Fibroblast of the conjunctiva (primary cell): ENCODE results near the gene C5orf46.
"Not testable (repeated sequence)": the region's sequence is repeated elsewhere in the genome, so short reads cannot be mapped to it uniquely, and the experiment has no call there.

ENCODE experiments used
- DNase-seq: peaks from one replicate; pipeline ENCODE4 v3.0.0-alpha.2; 2010; ENCODE audit warnings: low read depth

Gene C5orf46

DNA sequence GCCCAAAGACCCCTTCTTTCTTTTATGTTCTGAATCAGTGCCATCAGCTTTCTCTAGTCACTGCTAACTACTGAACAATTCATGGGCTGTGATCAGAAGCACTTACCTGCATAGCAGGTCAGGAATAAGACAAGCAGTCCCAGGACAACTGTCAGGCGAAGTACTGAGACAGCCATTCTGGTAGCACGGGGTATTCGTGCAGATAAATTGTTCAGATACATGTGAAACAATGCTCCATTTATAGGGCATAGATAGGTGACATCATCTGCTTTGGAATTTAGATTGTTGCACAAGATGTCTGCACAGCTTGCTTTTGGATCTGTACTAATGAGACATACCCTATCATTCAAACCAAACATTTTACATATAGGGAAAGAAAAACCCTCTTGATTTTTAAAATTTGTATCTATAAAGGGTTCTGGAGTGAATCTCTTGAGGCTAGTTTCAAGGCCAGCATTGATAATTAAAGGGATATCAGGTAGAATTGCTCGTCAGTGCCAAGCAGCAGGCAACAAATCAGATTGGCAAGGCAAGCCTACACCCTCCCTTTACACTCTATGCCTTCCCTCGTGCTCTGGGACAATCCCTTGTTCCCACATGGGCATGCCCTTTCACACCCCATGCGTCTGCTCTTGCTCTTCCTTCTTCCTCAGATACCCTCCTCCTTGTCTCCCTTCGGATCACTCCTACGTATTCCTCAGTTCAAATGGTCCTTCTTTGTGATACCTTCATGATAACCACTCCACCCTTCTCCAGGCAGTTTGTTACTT lies at the start of gene C5orf46:
Gene C5orf46 (minus strand): TSS at position 213 of the 770 bp plus-strand sequence. CDS start 37 bp downstream, at position 176.
- no peak for DNase-seq

DNA sequence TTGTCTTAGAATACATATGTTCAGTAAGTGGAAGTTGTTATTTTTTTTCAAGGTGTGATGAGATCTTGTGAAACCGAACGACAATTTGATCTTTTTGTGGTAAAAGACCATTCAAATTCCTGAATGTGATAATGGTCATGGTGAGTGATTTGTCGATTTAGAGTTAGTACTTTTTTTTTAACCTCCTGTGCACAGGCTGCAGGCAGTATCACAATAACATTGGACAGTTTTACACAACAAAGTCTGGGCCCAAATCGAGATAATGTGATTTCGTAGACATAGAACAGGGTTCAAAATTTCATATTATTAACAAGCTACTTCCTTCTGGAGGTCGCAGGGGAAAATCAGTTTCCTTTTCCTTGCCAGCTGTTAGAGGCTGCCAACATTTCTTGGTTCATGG lies 48.6 kb upstream of the C5orf46 start:
- DNase-seq, result no peak

DNA sequence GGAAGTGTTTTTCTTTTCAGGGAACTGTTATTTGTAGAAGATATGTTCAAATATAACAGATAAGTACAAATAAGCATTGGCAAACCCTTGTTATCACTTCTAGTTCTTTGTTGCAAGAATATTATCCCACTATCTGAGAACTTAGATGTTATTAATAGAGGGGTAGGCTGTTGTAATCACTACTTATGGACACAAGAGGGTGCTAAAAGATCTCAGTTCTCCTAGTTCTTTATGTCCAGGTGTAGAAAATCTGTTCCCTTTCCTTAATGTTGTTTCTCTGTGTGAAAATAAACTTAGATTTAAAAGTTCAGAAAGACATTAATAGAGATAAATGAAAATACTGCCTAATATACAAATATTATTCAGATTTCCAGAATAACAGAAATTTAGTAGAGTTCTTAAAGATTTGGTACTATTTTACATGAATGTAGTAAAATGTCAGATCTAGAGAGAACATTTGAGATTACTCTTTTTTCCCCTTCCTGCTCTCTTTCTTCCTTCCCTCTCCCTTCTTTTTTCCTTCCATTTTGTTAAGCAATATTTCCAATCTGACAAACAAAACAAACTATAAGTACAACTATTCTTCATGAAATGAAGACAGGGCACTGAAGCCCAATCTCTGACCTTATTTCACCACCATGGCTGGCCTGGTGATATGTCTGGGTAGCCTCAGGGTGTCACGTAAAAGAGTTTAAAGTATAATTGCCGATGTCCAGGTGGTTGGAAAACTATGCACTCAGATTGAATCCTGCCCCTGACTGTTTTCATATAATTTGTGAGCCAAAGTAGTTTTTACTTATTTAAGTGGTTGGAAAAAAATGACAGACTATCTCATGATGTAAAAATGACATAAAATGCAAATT lies 43.6 kb upstream of the C5orf46 start:
- peak; percentile 10 for DNase-seq

DNA sequence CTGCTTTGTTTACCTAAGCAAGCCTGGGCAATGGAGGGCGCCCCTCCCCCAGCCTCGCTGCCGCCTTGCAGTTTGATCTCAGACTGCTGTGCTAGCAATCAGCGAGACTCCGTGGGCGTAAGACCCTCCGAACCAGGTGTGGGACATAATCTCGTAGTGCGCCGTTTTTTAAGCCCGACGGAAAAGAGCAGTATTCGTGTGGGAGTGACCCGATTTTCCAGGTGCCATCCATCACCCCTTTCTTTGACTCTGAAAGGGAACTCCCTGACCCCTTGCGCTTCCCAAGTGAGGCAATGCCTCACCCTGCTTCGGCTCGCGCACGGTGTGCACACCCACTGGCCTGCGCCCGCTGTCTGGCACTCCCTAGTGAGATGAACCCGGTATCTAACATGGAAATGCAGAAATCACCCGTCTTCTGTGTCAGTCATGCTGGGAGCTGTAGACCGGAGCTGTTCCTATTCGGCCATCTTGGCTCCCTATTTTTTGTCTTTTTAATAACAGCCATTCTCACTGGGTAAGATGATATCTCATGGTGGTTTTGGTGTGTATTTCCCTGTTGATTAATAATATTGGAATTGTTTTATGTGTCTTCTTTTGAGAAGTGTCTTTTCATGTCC lies 40.4 kb upstream of the C5orf46 start:
- not testable (repeated sequence) for DNase-seq

DNA sequence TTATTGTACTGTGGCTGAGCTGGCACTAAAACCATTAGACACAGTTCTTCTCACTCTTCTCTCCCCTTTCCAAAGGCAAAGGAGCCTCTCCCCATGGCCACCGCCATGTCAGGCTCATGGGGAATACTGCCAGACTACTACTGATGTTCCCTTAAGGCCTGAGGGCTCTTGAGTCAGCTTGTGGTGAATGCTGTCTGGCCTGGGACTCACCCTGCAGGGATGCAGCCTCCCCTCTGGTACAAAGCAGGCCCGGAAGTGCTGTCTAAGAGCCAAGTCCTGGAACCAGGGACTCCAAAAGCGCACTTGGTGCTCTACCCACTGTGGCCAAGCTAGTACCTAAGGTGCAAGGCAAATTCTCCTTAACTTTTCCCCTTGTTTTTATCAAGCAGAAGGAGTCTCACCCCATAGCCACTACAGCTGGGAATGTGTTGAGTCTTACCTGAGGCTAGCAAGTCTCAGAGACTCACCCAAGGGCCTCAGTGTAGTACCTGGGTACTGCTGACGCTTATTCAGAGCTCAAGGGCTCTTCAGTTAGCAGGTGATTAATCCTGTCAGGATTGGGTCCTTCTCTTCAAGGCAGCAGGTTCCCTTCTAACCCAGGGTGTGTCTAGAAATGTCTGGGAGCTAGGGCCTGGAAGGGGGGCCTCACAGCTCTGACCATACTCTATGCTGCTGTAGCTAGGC lies 33.2 kb upstream of the C5orf46 start:
- DNase-seq, result no peak

DNA sequence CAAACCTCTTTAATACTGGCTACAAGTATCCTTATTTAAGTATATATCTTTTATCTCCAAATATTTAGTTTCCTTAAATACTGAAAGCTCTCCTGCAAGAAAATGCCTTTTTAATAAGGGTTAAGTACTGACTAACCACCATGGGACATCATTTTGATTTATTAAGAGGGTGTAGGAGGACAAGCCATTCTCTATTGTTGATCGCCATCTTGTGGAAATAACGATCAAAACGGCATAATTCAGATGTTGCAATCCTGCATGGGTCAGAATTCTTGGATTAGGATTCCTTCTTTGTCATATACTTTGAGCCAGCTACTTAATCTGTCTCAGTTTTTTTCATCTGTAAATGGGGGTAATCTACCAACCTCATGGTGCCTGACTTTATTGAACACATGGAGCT lies 28.7 kb upstream of the C5orf46 start:
- DNase-seq, result peak; percentile 10

DNA sequence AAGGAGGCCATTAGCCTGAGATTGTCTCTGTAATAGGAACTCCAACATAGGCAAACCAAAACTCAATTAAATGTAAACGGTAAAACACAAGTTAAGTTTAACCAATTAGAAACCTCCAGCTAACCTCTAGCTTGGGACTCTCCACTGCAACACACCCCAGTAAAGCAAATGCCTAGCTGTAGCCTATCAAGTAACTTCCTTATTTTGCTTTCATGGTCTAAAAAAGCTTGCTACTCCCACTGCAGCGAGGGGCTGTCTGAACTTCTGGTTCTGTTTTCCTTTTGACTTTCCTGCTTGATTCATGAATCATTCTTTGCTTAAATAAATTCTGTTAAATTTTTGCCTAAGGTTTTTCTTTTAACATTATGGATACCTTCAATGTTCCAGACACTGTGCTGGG lies 24.4 kb upstream of the C5orf46 start:
- no peak for DNase-seq

DNA sequence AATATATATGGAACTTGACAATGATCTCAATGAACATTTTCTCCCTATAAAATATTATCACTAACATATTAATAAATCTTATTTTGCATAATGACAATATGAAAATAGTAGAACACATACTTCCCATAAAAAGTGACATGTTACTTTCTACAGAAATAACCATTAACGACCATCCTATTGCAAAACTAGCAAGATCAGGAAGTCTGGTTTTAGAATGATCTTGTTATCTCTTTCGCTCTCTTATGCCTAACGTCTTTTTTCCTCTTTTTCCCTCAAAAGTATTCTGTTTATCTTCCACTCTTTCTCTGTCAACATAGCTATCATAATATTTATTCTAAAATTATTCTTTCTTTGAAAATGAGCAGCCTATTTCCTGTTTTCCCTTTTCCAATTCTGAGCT lies 21.6 kb upstream of the C5orf46 start:
- DNase-seq, result no peak

DNA sequence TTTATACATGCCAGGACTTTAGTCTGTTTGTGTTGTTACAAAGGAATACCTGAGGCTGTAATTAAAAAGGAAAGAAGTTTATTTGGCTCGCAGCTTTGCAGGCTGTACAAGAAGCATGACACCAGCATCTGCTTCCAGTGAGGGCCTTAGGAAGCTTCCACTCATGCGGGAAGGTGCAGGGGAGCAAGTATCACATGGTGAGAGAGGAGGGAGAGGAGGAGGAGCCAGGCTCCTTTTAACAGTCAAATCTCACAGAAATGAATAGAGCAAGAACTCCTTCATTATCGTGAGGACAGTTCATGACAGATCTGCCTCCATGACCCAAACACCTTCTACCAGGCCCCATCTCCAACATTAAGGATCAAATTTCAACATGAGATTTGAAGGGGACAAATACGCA lies 18.7 kb upstream of the C5orf46 start:
- DNase-seq, result no peak

DNA sequence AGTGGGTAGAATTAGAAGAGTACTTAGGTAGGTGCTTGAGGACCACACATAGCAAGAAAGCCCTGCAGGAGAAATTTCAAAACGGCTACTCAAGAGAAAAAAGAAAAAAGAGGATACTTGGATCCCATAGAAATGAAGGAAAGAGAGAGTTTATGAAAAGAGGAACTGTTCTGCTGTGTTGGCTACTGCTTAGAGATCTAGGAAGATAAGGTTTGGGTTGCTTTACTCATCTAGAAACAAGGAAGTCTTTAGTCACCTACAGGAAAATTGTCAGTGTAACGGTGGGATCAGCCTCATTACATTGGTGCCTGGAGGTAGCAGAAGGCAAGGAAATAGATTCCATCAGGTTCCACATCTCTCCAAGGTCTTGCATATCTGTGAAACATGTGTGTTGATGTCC lies 14.8 kb upstream of the C5orf46 start:
- DNase-seq, result no peak

DNA sequence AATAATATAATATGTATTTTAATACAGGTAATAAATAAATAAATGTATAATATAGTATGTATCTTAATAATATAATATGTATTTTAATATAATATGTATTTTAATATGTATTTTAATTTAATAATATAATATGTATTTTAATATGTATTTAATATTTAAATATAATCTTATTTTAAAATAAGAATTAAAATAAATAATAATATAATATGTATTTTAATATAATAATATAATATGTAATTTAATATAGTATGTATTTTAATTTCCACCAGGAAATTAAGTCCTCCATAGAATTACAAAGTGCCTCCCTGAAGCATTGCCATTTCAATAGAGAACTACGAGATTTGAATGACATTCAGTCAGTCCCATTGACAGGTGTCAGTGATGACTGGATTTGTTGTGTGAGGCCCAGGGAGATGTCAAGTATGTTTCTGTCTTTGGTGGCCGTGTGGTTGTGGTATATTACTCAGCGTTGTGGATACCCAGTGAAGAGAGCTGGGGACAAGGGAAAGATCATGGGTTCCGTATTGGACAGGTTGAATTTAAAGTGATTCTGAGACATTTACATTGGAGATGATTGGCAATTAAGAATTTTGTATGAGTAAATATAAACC lies 14.2 kb upstream of the C5orf46 start:
- DNase-seq, result no peak

DNA sequence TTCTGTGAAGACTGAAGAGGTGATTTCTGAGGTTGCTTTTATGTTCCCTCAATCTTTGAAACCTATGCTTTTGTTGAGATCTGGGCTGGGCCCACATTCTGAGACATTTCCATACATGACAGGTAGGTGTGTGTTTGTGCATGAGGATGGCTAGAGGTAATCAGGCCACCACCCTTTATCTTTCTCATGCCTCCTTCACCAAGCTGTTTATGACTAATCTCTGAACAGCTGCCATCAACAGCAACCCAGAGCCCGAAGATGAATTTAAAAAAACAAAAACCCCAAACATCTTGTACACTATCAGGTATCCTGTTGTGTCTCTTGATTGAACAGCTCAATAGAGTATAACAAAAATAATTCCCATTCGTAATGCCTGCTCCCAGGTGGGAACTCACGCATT lies 12.6 kb upstream of the C5orf46 start:
- no peak for DNase-seq

DNA sequence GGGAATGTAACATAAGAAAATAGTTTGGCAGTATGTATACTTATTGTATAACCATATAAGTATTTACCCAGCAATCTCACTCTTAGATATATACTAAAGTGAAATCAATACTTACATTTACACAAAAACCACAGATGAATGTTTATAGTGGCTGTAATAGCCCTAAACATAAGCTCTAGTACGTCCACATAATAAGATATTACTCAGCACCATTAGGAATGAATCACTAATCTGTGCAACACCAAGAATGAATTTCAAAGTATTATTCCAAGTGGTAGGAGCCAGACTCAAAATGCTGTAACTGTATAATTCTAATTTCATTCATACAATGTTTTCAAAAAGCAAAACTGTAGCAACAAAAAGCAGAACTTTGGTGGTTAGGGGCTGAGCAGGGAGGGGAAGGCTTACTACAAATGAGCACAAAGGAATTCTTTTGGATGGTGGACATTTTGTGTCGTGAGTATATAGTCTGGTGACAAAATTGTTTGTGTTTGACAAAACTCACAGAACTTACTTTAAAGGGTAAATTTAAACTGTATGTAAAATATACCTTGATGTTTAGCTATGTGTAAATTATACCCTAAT lies 11.9 kb upstream of the C5orf46 start:
- DNase-seq, result no peak

DNA sequence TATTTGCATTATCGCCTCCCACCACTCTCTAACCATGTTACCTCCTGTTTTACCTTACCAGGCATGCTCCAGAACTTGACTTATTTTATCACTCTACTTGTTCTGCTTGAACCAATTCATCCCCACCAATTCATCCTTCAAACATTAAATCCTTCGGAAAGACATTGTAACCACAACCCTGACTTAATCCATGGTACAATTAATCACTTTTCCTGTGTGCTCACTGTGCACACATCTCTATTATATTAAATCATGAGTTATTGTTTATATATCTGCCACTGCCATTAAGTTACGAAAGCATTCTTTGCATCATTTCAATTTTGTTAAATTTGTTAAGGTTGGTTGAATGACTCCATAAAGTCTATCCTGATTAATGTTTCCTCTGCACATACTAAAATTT lies 7.4 kb upstream of the C5orf46 start:
- DNase-seq, result no peak

DNA sequence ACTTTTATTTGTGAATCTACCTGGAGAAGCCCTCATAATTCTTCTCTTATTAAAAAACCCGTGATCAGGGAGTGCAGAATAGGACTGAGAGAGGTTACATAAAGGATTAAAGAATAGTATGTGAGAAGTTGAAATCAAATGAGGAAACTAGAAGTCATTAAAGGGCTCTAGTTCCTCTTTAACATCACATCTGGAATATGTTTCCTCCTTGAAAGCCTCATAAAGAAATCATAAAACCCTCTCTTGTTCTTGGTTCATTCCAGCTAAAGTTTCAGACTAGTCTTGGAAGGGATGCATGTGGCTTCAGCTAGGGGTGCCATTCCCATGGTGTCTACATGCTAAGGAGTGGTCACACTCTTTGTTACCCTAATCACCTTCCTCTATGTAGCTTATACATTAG lies 5.7 kb upstream of the C5orf46 start:
- DNase-seq, result no peak

DNA sequence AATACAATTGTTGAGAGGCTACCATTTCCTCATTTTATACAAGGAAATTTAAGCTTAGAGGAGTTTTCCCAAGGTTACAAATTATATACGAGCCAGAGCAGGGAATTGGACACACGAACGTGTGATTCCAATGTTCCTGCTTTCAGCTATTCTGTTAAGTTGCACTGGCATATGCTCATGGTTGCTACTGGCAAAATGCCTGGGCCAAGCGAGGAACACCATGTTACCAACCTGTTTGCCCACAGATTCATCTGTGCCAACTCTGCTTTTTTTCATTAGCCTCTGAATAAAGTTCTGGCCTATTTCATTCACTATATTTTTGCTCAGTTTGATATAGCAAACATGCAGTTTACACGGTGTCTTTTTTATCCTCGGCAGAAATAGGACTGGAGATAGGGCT lies 5.1 kb upstream of the C5orf46 start:
- DNase-seq, result no peak

DNA sequence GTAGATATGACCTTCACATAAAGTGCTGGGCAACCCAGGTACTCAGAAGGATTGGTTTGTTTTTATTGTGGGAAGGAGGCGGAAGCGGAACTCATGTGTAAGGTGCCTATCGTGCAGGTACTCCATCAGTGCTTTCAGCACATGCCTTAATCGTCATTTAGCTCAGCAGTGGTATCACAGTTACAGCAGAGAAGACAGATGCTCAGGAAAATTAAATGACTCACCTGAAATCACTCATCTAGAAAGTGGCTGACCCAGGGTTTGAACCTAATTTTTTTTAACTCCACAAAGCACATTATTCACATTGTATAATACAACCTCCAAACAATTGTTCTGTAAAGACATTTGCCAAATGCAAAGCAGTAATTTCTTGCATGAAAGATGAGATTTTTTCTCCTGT lies 2.2 kb downstream of the C5orf46 start:
- DNase-seq, result no peak

DNA sequence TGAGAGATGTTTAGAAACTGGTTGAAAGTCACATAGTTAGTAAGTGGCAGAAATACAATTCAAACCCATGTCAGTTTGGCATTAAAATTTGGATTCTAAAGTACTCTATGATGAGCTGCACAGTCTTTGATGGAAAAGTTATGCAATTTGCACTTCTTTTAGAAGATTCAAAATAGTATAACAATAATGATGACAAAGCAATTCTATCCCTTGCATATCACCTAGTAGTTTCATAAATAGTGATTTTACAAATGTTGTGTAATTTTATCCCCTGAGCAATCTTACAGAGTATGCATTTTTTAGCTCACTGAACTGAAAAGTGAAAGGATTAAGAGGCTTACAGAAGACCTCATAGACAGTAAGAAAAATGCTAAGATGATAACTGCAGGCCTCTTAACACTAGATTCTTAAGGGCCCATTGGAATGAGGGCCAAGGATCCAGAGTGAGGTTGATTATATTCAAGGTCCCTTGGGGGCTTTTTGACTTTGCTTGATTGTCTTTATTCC lies 3.7 kb downstream of the C5orf46 start:
- DNase-seq, result no peak

DNA sequence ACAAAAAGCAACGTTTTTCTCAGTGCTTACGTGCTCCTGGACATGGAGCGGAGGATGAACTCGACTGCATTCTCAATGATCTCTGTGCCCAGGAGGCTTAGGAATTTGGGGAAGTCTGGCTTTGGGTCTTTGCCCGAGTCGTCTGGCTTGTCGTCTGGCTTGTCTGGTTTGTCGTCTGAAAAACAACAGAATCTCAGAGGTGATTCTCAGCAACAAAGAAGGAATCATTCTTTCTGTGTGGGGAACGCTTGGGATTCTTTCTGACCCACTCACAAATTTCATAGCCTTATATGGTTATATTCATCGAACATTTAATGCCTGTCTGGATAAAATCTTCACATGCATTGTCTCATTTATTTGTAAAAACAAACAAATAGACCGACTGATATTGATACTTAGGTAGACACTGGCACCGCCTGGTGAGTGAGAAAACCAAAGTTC lies 4.7 kb downstream of the C5orf46 start:
- DNase-seq, result no peak

DNA sequence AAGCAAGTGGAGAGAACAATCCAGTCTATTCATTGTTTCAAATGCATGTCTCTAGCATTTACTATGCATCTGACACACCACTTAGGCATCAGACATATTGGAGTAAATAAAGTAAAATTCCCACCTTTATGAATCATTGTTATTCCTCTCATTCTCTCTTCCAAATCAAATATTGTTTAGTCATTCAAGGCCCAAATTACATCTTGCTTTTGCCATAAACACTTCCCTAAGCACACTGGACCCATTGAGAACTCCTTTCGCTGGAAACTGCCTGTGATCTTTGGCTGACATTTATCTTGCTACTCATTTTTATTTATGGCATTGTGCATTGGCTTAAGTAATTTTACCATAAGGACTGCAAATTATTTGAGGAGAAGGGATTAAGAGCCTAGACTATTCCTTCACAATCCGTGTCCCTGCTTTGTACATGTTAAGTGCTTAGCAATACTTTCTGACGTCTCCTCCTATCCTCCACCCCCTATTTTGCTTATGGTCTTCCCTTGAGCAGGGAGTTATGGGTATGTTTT lies 7.4 kb downstream of the C5orf46 start:
- no peak for DNase-seq

DNA sequence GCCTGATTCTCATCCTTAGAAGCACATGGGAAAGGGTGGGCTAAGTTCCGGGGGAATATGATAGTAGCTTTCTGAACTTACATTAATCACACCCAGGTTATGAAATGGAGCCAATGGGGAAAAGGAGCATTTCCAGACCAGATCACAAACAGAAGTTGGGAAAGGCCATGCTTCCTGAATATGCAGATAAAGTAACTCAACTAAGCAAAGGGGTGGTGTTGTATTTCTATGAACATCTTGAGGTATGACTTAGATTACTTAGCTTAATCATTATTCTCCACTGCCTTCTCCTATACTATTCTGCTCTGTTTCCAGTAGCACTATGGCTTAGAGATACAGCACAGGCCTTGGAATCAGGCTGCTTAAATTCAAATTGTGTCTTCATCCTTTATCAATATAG lies 10.5 kb downstream of the C5orf46 start:
- no peak for DNase-seq
